ENCODE measurements around the gene PMEPA1.

DNA sequence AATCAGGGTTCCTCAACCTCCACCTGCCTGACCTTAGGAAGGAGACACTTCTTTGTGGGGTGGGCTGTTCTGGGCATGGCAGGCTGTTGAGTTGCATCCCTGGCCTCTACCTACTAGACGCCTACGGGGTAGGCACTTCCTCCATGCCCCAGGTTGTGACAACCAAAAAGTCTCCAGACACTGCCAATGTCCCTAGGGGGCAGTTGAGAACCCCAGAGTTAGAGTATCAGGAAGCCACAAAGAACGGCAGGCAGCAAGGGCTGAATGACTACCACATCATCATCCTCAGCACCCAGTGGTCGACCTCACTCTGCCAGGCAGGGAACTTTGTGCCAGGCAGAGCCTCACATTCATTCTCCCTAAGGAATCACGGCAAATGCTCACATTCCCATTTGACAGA lies 21.5 kb downstream of the PMEPA1 start:
- TF ChIP-seq GATA2 (IDR thresholded peaks at IDR 0.05; ENCODE audit: insufficient read depth, insufficient read length, low read depth, low read length) (no peak), POLR2A (IDR thresholded peaks at IDR 0.05; ENCODE audit: low read depth, low read length) (no peak), POLR2AphosphoS5 (IDR thresholded peaks at IDR 0.05; ENCODE audit: insufficient read depth, low read depth, low read length) (no peak), JUN (IDR thresholded peaks at IDR 0.05; ENCODE audit: borderline replicate concordance, insufficient read depth, insufficient read length, low read depth) (no peak)
- TF ChIP-seq, protein P1, sequence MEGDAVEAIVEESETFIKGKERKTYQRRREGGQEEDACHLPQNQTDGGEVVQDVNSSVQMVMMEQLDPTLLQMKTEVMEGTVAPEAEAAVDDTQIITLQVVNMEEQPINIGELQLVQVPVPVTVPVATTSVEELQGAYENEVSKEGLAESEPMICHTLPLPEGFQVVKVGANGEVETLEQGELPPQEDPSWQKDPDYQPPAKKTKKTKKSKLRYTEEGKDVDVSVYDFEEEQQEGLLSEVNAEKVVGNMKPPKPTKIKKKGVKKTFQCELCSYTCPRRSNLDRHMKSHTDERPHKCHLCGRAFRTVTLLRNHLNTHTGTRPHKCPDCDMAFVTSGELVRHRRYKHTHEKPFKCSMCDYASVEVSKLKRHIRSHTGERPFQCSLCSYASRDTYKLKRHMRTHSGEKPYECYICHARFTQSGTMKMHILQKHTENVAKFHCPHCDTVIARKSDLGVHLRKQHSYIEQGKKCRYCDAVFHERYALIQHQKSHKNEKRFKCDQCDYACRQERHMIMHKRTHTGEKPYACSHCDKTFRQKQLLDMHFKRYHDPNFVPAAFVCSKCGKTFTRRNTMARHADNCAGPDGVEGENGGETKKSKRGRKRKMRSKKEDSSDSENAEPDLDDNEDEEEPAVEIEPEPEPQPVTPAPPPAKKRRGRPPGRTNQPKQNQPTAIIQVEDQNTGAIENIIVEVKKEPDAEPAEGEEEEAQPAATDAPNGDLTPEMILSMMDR (IDR thresholded peaks at IDR 0.05; ENCODE audit: extremely low read depth in 1 of 2, insufficient read depth in 1 of 2, low read depth in 1 of 2, low read length in 2 of 2), result no peak

All from endothelial cell of umbilical vein (primary cell).